Esophagus mucosa (tissue), 1 donor: ENCODE data around the gene SWAP70. TPM values are rescaled to one million over a fixed set of nuclear protein-coding genes. Genes with fewer than 3 reads are reported as not detected.

Experiments used
- ATAC-seq: fragments of 200-7000 bp; cut with Tn5 transposase; one replicate; pipeline ENCODE4 v1.9.1; 2020
- total RNA-seq: library from RNA; stranded (reverse); gene quantifications from one replicate; pipeline ENCODE4 v1.2.4, GENCODE V29; 2023
- donor health status: DM: yes; HTN: yes; CAD: no.

SWAP70 gene
- total RNA-seq, 1 donor from 2014 or later, result 13.5 TPM

- no peak for ATAC-seq
These were observed 117.1 kb downstream of the SWAP70 start for GRCh38 chr11:9780929-9781328.

GRCh38 chr11:9783986-9784385 is 120.1 kb downstream of the SWAP70 start:
- no peak for ATAC-seq

- no peak for ATAC-seq
These were observed 120.9 kb downstream of the SWAP70 start for GRCh38 chr11:9784602-9785315.

- no peak for ATAC-seq
These were observed 123.4 kb downstream of the SWAP70 start for GRCh38 chr11:9787260-9787659.

- ATAC-seq, result peak; percentile 17
These were observed 124.2 kb downstream of the SWAP70 start for GRCh38 chr11:9787981-9788521.

GRCh38 chr11:9789910-9790309 is 126.0 kb downstream of the SWAP70 start:
- ATAC-seq, result no peak

GRCh38 chr11:9790703-9791102 is 126.8 kb downstream of the SWAP70 start:
- ATAC-seq, result no peak

GRCh38 chr11:9796266-9796665 is 132.4 kb downstream of the SWAP70 start:
- no peak for ATAC-seq

- no peak for ATAC-seq
These were observed 133.0 kb downstream of the SWAP70 start for GRCh38 chr11:9796854-9797253.

- ATAC-seq, result no peak
These were observed 133.4 kb downstream of the SWAP70 start for GRCh38 chr11:9797300-9797699.

- ATAC-seq, result no peak
These were observed 136.0 kb downstream of the SWAP70 start for GRCh38 chr11:9799886-9800285.

GRCh38 chr11:9802291-9802861 is 138.5 kb downstream of the SWAP70 start:
- peak; percentile 85 for ATAC-seq

Other genes with a start within 250 kb of the SWAP70 start
- 12.6 TPM for gene ZNF143, start 203.1 kb upstream of the SWAP70 start, total RNA-seq
- 18.4 TPM for gene WEE1, start 90.4 kb upstream of the SWAP70 start, total RNA-seq